Caki2 (cell line): ENCODE results near the gene PNMA6F. TPM values are rescaled to one million over a fixed set of nuclear protein-coding genes. Genes with fewer than 3 reads are reported as not detected.
A peak's percentile ranks its signal among the peaks of the same experiment; 100 is the strongest.
"Not testable (repeated sequence)": the region's sequence is repeated elsewhere in the genome, so short reads cannot be mapped to it uniquely, and the experiment has no call there.

Experiments
- DNase-seq: peaks from one replicate; pipeline ENCODE4 v3.0.0-alpha.2; 2015; ENCODE audit warnings: low read depth
- in situ Hi-C: cut with HindIII; loops from 2 replicates; pipeline ENCODE4 v1.10.0; 2016; ENCODE audit warnings: low sequenced_read_pairs, low pct_unique_long_range_greater_than_20kb, mixed read lengths
- total RNA-seq: library from RNA; depleted of rRNA; stranded (reverse); fragments of >200 nt; shearing (Covaris generic); gene quantifications from 2 replicates; pipeline ENCODE4 v1.2.3, GENCODE V29; 2014; ENCODE audit warnings: low replicate concordance

The PNMA6F gene
- total RNA-seq, 1 experiment from 2014 or later, result not detected

- in situ Hi-C loops, result no loop called here
- DNase-seq, result no peak
Observed at GRCh38 chrX:153307276-153308178, 14.0 kb downstream of the PNMA6F start.

DNA sequence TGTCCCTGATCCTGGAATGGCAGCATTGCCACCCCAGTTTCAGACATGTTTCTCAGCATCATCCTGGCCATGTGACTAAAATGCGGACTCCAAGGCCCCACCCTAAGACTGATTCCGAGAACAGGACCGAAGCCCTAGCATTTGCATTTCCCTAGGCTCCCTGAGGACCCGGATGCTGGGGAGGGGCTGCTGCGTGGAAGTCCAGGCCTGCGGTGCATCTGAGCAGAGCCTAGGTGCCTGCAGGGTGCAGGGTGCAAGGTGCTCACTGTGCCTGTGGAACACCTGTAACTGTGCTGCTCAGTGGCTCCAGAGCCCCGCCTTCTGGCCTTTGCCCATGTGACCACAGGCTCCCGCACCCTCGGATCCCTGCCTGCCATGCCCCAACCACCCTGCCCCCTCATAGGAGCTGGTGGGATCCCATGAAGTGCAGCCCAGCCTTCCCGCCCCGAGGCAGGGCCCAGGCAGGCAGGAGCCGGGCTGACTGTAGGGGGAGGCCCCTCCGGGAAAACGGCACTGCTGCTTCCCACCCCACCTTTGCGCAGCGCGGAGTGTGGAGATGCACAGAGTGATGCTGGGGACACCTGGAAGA, 14.9 kb downstream of the PNMA6F start:
- no peak for DNase-seq
- in situ Hi-C loops, result no loop called here

GRCh38 chrX:153305972-153306371, 15.6 kb downstream of the PNMA6F start:
- peak; percentile 81 for DNase-seq
- in situ Hi-C loops, result no loop called here

- peak; percentile 64 for DNase-seq
- in situ Hi-C loops, result no loop called here
Observed at GRCh38 chrX:153304988-153305736, 16.4 kb downstream of the PNMA6F start.

- in situ Hi-C loops, result no loop called here
- DNase-seq, result no peak
Observed at GRCh38 chrX:153303276-153304262, 18.0 kb downstream of the PNMA6F start.

GRCh38 chrX:153302796-153303195, 18.8 kb downstream of the PNMA6F start:
- DNase-seq, result no peak
- in situ Hi-C loops, result no loop called here

GRCh38 chrX:153301746-153302145, 19.8 kb downstream of the PNMA6F start:
- in situ Hi-C loops, result no loop called here

DNA sequence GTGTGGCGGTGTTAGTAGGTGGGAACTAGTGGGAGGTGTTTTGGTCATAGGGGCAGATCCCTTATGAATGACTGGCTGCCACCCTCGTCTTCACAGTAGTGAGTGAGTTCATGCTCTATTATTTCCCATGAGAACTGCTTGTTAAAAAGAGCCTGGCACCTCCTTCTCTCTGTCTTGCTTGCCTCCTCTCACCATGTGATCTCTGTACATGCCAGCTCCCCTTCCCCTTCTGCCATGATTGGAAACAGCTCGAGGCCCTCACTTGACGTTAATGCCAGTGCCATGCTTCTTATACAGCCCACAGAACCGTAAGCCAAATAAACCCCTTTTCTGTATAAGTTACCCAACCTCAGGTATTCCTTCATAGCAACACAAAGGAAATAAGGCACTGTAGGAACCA, 21.7 kb downstream of the PNMA6F start:
- in situ Hi-C loops, result no loop called here

More at GRCh38 chrX:153301746-153302145, 19.8 kb downstream of the PNMA6F start:
- no peak for DNase-seq

DNA sequence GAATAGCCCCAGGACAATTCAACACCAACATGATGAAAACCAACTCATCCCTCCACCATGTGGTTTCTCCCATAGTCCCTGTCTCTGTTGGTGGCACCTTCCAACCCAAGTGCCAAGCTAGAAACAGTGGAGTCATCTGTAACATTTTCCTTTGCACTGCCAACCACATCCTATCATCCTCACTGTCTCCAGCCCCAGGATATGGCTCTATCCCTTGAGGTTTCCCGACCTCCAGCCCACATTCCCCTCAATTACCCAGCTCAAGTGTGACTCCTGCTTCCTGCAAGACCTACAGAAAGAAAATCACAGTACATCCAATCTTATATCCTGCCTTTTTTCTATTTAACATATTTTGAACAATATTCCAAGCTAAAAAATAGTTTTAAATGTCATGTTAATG, 24.2 kb downstream of the PNMA6F start:
- in situ Hi-C loops, result no loop called here
- DNase-seq, result no peak

More for the DNA sequence above, 21.7 kb downstream of the PNMA6F start:
- DNase-seq, result no peak

DNA sequence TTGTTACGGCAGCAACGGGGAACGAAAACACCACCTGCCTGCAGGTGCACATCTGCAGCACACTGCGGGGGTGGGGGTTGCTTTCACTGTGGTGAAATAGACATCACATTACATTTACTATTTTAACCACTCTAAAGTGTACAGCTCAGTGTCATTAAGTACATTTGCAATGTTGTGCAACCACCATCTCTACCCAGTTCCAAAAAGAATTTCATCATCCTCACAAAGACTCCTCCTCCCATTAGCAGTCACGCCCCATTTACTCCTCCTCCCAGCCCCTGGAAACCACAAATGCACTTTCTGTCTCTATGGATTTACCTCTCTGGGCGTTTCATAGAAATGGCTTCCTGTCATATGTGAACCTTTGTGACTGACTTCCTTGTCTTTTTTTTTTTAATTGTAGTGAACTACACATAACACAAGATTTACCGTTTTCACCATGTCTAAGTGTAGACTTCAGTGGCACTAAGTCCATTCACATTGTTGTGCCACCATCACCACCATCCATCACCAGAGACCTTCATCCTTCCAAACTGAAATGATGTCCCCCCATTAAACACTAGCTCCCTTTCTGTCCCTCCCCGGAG, 28.0 kb downstream of the PNMA6F start:
- DNase-seq, in situ Hi-C loops: not testable (repeated sequence)

DNA sequence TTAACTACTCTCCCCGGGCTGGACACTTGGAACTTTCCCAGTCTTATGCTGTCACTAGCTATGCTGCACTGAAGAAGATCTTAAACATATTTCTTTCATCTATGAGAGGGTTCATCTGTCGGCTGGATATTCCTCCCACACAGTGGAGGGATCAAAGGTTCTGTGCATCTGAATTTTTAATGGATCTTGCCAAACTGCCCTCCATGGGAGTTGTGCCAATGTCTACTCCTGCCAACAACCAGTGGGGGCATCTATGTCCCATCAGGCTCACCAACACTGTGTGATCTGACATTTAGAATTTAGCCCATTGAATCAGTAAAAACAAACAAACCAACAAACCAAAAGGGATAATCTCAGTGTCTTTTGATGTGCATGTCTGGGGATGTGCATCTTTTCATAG, 32.8 kb downstream of the PNMA6F start:
- in situ Hi-C loops, result not testable (repeated sequence)

GRCh38 chrX:153285678-153286077, 35.9 kb downstream of the PNMA6F start:
- in situ Hi-C loops, DNase-seq: not testable (repeated sequence)

More for the DNA sequence above, 32.8 kb downstream of the PNMA6F start:
- DNase-seq, result not testable (repeated sequence)

GRCh38 chrX:153283982-153284381, 37.6 kb downstream of the PNMA6F start:
- in situ Hi-C loops, DNase-seq: not testable (repeated sequence)

DNA sequence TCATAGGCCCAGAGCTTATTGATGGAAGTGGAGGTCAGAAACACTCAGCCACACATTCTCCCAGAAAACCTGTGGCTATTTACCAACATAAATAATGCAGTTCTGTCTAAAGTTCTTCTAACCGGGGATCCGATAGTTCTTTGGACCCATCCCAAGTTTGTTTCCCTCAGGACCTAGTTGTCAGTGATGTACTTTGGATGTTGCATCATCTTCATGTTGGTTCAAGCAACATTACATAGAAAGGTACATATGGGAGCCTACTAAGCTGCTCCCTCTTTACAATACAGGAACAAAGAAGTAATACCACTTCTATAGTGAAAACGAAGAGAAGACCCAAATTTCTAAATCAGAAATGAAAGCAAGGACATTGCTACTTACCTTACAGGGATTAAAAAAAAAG, 39.8 kb downstream of the PNMA6F start:
- in situ Hi-C loops, DNase-seq: not testable (repeated sequence)

DNA sequence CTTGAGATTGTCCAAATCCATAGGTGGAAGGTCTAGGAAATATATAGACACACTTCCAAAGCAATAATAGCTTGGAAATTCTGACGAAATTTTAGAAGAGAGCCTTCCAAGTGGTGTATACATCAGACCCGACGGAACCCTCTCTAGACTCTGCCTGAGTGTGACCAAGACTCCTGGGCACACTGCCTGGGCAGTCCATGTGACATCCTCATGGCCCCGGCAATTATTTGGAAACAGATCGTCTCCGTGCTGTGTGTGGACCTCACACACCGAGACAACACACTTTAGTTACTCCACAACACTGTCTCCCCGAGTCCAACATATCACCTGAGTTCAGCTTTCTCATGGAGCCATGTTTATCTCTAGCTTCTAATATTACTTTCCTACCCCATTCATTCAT, 42.3 kb downstream of the PNMA6F start:
- in situ Hi-C loops, DNase-seq: not testable (repeated sequence)

GRCh38 chrX:153276049-153276448, 45.5 kb downstream of the PNMA6F start:
- in situ Hi-C loops, DNase-seq: not testable (repeated sequence)

- in situ Hi-C loops, DNase-seq: not testable (repeated sequence)
Observed at GRCh38 chrX:153275418-153275817, 46.1 kb downstream of the PNMA6F start.
